GM10847 (cell line): ENCODE results near the gene HMG20A.

ENCODE experiments used
- POLR2A ChIP-seq: IDR thresholded peaks from 2 replicates; pipeline ENCODE4 v1.6.1; 2011; ENCODE audit not compliant: insufficient read length; ENCODE audit errors: extremely low read depth

HMG20A gene

GRCh38 chr15:77446840-77447390, 26.2 kb downstream of the HMG20A start:
- no peak for TF ChIP-seq POLR2A

- no peak for TF ChIP-seq POLR2A
These were observed 33.6 kb downstream of the HMG20A start for GRCh38 chr15:77454265-77454664.

- no peak for TF ChIP-seq POLR2A
These were observed 34.3 kb downstream of the HMG20A start for GRCh38 chr15:77454951-77455350.

- no peak for TF ChIP-seq POLR2A
These were observed 35.1 kb downstream of the HMG20A start for GRCh38 chr15:77455696-77456321.

DNA sequence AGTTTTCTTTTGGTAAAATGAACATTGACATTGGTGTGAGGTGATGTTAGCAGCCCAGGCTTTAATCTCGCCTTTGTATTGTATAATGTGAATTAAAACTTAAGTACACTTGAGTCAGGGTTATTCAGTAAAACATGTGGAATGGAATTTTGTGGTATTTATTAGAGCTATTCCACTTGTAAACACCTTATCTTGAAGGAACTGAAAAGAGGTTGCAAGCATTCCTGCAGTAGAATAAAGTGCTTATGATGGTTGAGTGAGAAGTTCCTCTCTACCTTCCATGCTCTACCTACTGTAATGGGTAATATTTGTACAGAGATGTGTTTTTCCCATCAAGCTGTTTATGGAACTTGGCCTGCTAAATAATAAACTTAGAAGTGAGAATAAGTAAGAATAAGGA, 36.1 kb downstream of the HMG20A start:
- TF ChIP-seq POLR2A, result no peak

- TF ChIP-seq POLR2A, result no peak
These were observed 36.7 kb downstream of the HMG20A start for GRCh38 chr15:77457191-77457904.

- TF ChIP-seq POLR2A, result no peak
These were observed 37.2 kb downstream of the HMG20A start for GRCh38 chr15:77457905-77458265.

DNA sequence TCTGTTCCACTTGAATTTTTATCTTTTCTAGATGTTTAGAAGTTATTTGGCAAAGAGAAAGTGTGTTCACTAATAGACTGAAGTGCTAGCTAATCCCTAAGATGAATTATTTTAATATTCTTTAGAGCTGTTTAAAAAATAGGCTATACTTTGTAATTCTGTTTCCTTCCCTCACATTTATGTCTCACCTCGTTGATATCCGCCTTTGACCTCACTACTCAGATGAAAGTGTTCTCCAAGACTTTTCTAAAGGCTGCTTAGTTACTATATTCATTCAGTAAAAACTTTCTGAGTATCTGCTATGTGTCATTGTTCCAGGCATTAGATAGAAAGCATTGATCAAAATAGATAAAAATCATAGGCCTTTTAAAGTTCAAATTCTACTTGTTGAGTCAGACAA, 38.3 kb downstream of the HMG20A start:
- TF ChIP-seq POLR2A, result no peak

DNA sequence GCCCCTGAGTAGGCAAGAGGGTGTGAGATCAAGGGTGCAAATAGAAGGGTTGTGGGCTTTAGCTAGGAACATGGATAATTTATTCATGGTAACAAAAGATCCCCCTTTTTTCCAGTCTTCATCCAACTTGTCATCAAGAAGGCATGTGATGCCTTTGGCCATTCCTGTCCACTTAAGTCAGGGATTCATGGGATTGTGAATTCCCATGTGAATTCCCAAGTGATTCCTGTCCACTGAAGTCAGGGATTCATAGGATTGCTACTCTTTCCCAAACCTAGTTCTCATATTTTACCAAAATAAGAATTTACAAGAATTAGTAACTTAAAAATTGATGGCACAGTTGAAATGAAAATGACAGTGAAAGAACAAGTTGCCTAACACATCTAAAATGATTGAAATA, 40.8 kb downstream of the HMG20A start:
- no peak for TF ChIP-seq POLR2A

DNA sequence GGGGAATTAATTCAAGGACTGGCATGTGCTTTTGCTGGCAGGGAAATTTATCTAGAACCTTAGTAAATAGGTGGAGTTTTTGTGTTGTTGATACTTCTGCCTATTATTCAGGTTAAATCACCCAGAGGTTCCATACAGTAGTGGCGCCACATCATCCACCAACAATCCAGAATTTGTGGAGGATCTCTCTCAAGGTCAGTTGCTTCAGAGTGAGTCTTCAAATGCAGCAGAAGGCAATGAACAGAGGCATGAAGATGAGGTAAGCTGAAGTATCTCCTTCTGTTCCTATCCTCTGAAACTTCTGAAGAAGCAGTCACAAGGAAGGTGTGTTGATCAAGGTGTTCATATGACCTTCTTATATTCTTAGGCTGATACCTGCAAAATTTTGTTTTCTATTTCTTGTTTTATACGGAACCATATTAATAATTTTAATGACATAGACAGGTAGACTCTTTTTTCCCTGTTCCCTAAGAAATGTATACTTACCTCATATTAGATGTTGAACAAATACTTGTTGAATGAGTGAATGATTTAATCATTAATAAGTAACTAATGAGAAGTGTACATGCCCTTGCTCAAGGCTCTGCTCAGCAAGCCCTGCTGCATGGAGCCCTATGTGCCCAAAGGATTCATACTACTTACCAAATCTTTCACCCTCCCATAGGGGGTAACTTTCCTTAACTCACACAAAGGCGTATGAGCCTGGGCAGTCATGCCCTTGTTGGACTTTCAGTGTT, 43.6 kb downstream of the HMG20A start:
- no peak for TF ChIP-seq POLR2A

- TF ChIP-seq POLR2A, result no peak
These were observed 45.8 kb downstream of the HMG20A start for GRCh38 chr15:77466521-77466920.

- no peak for TF ChIP-seq POLR2A
These were observed 48.2 kb downstream of the HMG20A start for GRCh38 chr15:77468896-77469295.

- TF ChIP-seq POLR2A, result no peak
These were observed 49.5 kb downstream of the HMG20A start for GRCh38 chr15:77470235-77470634.

DNA sequence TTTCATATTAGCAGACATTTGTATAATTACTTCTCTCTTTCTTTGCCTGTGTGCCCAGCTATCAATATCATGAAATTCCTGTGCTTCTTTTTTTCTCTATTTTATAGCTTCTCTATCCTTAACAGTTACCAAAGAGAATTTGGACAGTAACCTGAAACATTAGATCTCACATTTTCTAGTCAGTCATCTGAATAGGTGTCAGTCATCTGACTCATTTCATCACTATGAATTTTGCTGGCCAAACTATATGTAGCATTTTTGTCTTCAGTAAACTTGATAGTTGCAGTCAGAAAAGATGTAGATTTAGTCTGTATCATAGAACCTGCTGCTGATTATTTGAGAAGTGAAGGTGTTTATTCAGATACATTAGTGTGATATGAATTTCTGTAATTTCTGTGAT, 52.6 kb downstream of the HMG20A start:
- no peak for TF ChIP-seq POLR2A

GRCh38 chr15:77474310-77474988, 53.8 kb downstream of the HMG20A start:
- no peak for TF ChIP-seq POLR2A
